ENCODE data around the gene PFDN4.

Gene PFDN4

DNA sequence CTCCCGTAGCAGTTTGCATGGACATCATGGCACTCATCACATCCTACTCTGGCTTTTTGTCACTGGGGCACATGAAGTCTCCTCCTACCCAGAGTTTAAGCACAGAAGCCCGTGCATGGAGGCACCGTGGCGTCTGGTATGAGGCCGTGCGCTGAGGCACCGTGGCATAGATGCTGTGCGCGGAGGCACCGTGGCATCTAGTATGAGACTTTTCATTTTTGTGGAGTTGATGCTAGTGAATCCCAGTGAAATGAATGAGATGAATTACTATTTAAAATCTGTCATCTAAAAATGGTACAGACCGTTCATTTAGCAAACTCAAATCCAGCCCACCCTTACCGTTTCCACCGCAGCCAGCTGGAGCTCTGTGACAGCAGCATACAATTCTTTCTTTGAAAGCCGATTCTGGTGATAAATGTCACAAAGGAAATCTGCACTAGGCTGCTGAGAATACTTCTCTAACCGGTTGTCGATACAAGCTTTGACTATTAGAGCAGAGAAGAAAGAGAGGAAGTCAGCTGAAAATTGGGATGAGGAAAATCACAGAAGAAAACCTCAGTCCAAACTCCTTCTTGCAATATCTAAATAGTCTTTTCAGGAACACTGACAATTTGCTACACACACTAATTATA, 45.4 kb upstream of the PFDN4 start:
- no peak overlapping the region for H2AFZ ChIP-seq (ENCODE audit: low read depth, low read length, severe bottlenecking)
- no peaks in the 10 kb centered on the region for H3K9me2 ChIP-seq (replicated peaks; ENCODE audit: insufficient read depth, low read length)
- no peak overlapping the region for H3K9ac ChIP-seq (ENCODE audit: low read length)
- no peak overlapping the region for H3K27ac ChIP-seq (ENCODE audit: low read depth, low read length)
- H3F3A ChIP-seq (ENCODE audit: insufficient read depth), result no peaks in the 10 kb centered on the region
- H3K36me3 ChIP-seq (ENCODE audit: low read length), result no peaks in the 10 kb centered on the region
- no peaks in the 10 kb centered on the region for H4K20me1 ChIP-seq (ENCODE audit: low read depth, low read length)
- no peak for TF ChIP-seq EZH2phosphoT487 (conservative IDR thresholded peaks at IDR 0.05; ENCODE audit: low read length)
- TF ChIP-seq, protein P1, sequence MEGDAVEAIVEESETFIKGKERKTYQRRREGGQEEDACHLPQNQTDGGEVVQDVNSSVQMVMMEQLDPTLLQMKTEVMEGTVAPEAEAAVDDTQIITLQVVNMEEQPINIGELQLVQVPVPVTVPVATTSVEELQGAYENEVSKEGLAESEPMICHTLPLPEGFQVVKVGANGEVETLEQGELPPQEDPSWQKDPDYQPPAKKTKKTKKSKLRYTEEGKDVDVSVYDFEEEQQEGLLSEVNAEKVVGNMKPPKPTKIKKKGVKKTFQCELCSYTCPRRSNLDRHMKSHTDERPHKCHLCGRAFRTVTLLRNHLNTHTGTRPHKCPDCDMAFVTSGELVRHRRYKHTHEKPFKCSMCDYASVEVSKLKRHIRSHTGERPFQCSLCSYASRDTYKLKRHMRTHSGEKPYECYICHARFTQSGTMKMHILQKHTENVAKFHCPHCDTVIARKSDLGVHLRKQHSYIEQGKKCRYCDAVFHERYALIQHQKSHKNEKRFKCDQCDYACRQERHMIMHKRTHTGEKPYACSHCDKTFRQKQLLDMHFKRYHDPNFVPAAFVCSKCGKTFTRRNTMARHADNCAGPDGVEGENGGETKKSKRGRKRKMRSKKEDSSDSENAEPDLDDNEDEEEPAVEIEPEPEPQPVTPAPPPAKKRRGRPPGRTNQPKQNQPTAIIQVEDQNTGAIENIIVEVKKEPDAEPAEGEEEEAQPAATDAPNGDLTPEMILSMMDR (IDR thresholded peaks at IDR 0.05; ENCODE audit: insufficient read depth, low read length, poor library complexity, severe bottlenecking), result no peak
- H3K4me3 ChIP-seq (ENCODE audit: insufficient read depth, low read length, poor library complexity, severe bottlenecking), result no peak overlapping the region
- no peaks in the 10 kb centered on the region for H3K79me2 ChIP-seq (ENCODE audit: insufficient read depth, low read length)
- no peaks in the 10 kb centered on the region for H3K9me3 ChIP-seq (ENCODE audit: insufficient read depth, low read length)
- no peaks in the 10 kb centered on the region for H3K27me3 ChIP-seq (ENCODE audit: low read length)
- no peak overlapping the region for H3K4me2 ChIP-seq (ENCODE audit: low read depth, low read length, poor library complexity, severe bottlenecking)

DNA sequence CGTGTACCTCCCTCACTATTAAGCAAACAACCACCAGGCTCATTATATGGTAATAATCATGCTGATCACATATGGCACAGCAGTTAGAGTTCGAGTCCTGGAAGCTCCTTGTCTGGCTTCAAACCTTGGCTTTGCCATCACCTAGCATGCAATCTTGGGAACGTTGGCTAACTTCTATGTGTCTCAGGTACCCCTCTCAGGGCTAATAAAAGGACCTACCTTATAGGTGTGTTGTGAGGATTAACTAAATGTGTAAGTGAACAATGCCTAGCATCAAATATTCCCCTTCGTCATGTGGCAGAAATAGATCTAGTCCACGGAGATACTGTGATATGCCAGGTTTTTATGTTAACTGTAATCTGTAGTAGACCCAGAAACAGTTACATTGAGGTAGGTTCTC, 44.5 kb upstream of the PFDN4 start:
- no peak overlapping the region for H3K4me2 ChIP-seq (ENCODE audit: low read depth, low read length, poor library complexity, severe bottlenecking)
- H3K9me3 ChIP-seq (ENCODE audit: insufficient read depth, low read length), result no peaks in the 10 kb centered on the region
- TF ChIP-seq EZH2phosphoT487 (conservative IDR thresholded peaks at IDR 0.05; ENCODE audit: low read length), result no peak
- TF ChIP-seq, protein P1 (IDR thresholded peaks at IDR 0.05; ENCODE audit: insufficient read depth, low read length, poor library complexity, severe bottlenecking), result no peak
- no peaks in the 10 kb centered on the region for H3K27me3 ChIP-seq (ENCODE audit: low read length)
- H2AFZ ChIP-seq (ENCODE audit: low read depth, low read length, severe bottlenecking), result no peak overlapping the region
- H3K9me2 ChIP-seq (replicated peaks; ENCODE audit: insufficient read depth, low read length), result no peaks in the 10 kb centered on the region
- no peaks in the 10 kb centered on the region for H3K79me2 ChIP-seq (ENCODE audit: insufficient read depth, low read length)
- H4K20me1 ChIP-seq (ENCODE audit: low read depth, low read length), result no peaks in the 10 kb centered on the region
- H3K36me3 ChIP-seq (ENCODE audit: low read length), result no peaks in the 10 kb centered on the region
- H3K4me3 ChIP-seq (ENCODE audit: insufficient read depth, low read length, poor library complexity, severe bottlenecking), result no peak overlapping the region
- H3F3A ChIP-seq (ENCODE audit: insufficient read depth), result no peaks in the 10 kb centered on the region
- H3K9ac ChIP-seq (ENCODE audit: low read length), result no peak overlapping the region
- no peak overlapping the region for H3K27ac ChIP-seq (ENCODE audit: low read depth, low read length)

- H3K4me3 ChIP-seq (ENCODE audit: insufficient read depth, low read length, poor library complexity, severe bottlenecking), result no peak overlapping the region
- no peaks in the 10 kb centered on the region for H3K27me3 ChIP-seq (ENCODE audit: low read length)
- H3K79me2 ChIP-seq (ENCODE audit: insufficient read depth, low read length), result no peaks in the 10 kb centered on the region
- no peak overlapping the region for H3K4me2 ChIP-seq (ENCODE audit: low read depth, low read length, poor library complexity, severe bottlenecking)
- H4K20me1 ChIP-seq (ENCODE audit: low read depth, low read length), result no peaks in the 10 kb centered on the region
- no peak overlapping the region for H3K9ac ChIP-seq (ENCODE audit: low read length)
- no peaks in the 10 kb centered on the region for H3K9me3 ChIP-seq (ENCODE audit: insufficient read depth, low read length)
- no peaks in the 10 kb centered on the region for H3K9me2 ChIP-seq (replicated peaks; ENCODE audit: insufficient read depth, low read length)
- H2AFZ ChIP-seq (ENCODE audit: low read depth, low read length, severe bottlenecking), result no peak overlapping the region
- TF ChIP-seq EZH2phosphoT487 (conservative IDR thresholded peaks at IDR 0.05; ENCODE audit: low read length), result no peak
- TF ChIP-seq, protein P1 (IDR thresholded peaks at IDR 0.05; ENCODE audit: insufficient read depth, low read length, poor library complexity, severe bottlenecking), result no peak
- H3K27ac ChIP-seq (ENCODE audit: low read depth, low read length), result no peak overlapping the region
- H3K36me3 ChIP-seq (ENCODE audit: low read length), result no peaks in the 10 kb centered on the region
- H3F3A ChIP-seq (ENCODE audit: insufficient read depth), result no peaks in the 10 kb centered on the region
Measured at GRCh38 chr20:54165014-54165413, 42.9 kb upstream of the PFDN4 start.
